GM23248 (cell line): ENCODE data around the gene ZNF521.

ENCODE experiments used
- EZH2 ChIP-seq: fragments of 200-600 bp; sonication (generic); IDR thresholded peaks from 2 replicates; pipeline ENCODE4 v1.6.1; 2018; ENCODE audit warnings: antibody characterized with exemption, mild to moderate bottlenecking; ENCODE audit not compliant: insufficient read depth, poor library complexity, severe bottlenecking
- EZH2phosphoT487 ChIP-seq: fragments of 200-600 bp; sonication (generic); IDR thresholded peaks from 2 replicates; pipeline ENCODE4 v1.6.1; 2018; ENCODE audit warnings: antibody characterized with exemption, moderate library complexity, mild to moderate bottlenecking, low read depth; ENCODE audit not compliant: insufficient read depth

DNA sequence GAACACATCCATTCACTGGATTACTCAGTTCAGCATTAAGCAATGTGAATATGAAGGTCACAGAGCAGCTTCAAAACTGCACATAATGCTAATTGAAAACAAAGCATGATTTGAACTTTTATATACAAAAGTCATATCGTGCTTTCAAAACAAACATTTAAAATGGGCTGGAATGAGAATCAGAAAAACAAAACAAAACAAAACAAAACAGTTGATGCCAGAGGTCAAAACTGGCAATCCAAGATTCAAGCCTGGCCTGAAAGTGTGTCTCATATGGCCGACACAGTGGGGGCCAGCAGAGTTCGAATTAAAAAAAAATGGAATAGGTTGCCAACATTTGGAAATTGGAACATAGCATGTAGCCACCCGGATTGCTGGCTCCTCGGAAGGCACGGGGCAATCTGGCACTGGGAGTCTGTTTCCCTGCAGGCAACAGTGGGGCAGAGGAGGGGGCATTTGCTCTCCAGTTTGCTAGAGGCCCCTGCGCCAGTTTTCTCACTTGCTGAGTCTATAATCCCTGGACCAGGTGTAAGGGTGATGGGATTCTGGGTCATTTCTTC is 294.4 kb downstream of the ZNF521 start:
- TF ChIP-seq EZH2, result no peak
- no peak for TF ChIP-seq EZH2phosphoT487
